NK-92 treated with Interleukin-12 subunit alpha and Interleukin-12 subunit beta, amount 100 ng/mL, for 24 hours (cell line): Measurements from ENCODE around the gene NBEAL2.

ENCODE experiments used
- DNase-seq: peaks from one replicate; lab custom pipeline; 2025; lab: John Stamatoyannopoulos, UW

The NBEAL2 gene

GRCh38 chr3:46987319-46987742, 7.9 kb downstream of the NBEAL2 start:
- no peak for DNase-seq

GRCh38 chr3:46987743-46988401, 8.4 kb downstream of the NBEAL2 start:
- DNase-seq = peak; percentile 82

- DNase-seq = no peak
These were observed 9.2 kb downstream of the NBEAL2 start for GRCh38 chr3:46988616-46989015.

GRCh38 chr3:46989146-46989810, 9.8 kb downstream of the NBEAL2 start:
- no peak for DNase-seq

GRCh38 chr3:46990573-46991374, 11.3 kb downstream of the NBEAL2 start:
- no peak for DNase-seq

GRCh38 chr3:46991406-46992165, 12.1 kb downstream of the NBEAL2 start:
- DNase-seq = no peak

GRCh38 chr3:46992231-46992630, 12.8 kb downstream of the NBEAL2 start:
- no peak for DNase-seq

- DNase-seq = no peak
These were observed 13.8 kb downstream of the NBEAL2 start for GRCh38 chr3:46993292-46993691.

- DNase-seq = no peak
These were observed 14.5 kb downstream of the NBEAL2 start for GRCh38 chr3:46993986-46994385.

- DNase-seq = no peak
These were observed 15.6 kb downstream of the NBEAL2 start for GRCh38 chr3:46994801-46995731.

- no peak for DNase-seq
These were observed 16.6 kb downstream of the NBEAL2 start for GRCh38 chr3:46995901-46996562.

GRCh38 chr3:46996689-46997452, 17.4 kb downstream of the NBEAL2 start:
- no peak for DNase-seq

GRCh38 chr3:46997453-46998091, 18.1 kb downstream of the NBEAL2 start:
- no peak for DNase-seq

GRCh38 chr3:46998121-46998851, 18.8 kb downstream of the NBEAL2 start:
- DNase-seq = peak; percentile 15

GRCh38 chr3:46998852-46999515, 19.5 kb downstream of the NBEAL2 start:
- DNase-seq = no peak

GRCh38 chr3:46999516-47000197, 20.2 kb downstream of the NBEAL2 start:
- DNase-seq = no peak

- no peak for DNase-seq
These were observed 20.8 kb downstream of the NBEAL2 start for GRCh38 chr3:47000198-47000815.
